H1 (cell line): ENCODE results near the gene CILP. TPM values are rescaled to one million over a fixed set of nuclear protein-coding genes. Genes with fewer than 3 reads are reported as not detected.

Experiments
- CBX5 ChIP-seq: fragments of 300-800, 300-1000 bp; sonication (generic); IDR thresholded peaks from 2 replicates; pipeline ENCODE4 v1.7.1; 2016; ENCODE audit warnings: antibody characterized with exemption, low read length, low read depth
- CEBPB ChIP-seq: IDR thresholded peaks from 2 replicates; pipeline ENCODE4 v1.6.1; 2012; ENCODE audit warnings: low read depth, low read length
- CHD1 ChIP-seq: IDR thresholded peaks from 2 replicates; pipeline ENCODE4 v1.6.1; 2012; ENCODE audit warnings: low read depth, low read length, improper control_type of control experiment
- EGR1 ChIP-seq: IDR thresholded peaks from 2 replicates; pipeline ENCODE4 v1.6.1; 2011; ENCODE audit warnings: low read depth, low read length, borderline replicate concordance
- EP300 ChIP-seq, 2 experiments: IDR thresholded peaks; 1 replicate in 1 of 2; 2 replicates in 1 of 2; pipeline ENCODE4 v1.6.1; 2011 to 2012; ENCODE audit warnings: low read depth in 2 of 2, low read length in 2 of 2, mild to moderate bottlenecking in 2 of 2, borderline replicate concordance in 1 of 2, inconsistent platforms in 1 of 2, moderate library complexity in 1 of 2
- GTF2F1 ChIP-seq: IDR thresholded peaks from 2 replicates; pipeline ENCODE4 v1.6.1; 2012; ENCODE audit warnings: low read depth, low read length, improper control_type of control experiment, borderline replicate concordance
- KDM1A ChIP-seq: fragments of 200-600, 300-600 bp; sonication (generic); IDR thresholded peaks from 2 replicates; pipeline ENCODE4 v1.7.1; 2016; ENCODE audit warnings: mild to moderate bottlenecking, low read length, borderline replicate concordance
- SP1 ChIP-seq: IDR thresholded peaks from 2 replicates; pipeline ENCODE4 v1.6.1; 2011; ENCODE audit warnings: low read depth, low read length
- SRF ChIP-seq: IDR thresholded peaks from 2 replicates; pipeline ENCODE4 v1.6.1; 2011; ENCODE audit warnings: mild to moderate bottlenecking, low read depth, low read length, moderate library complexity
- polyA plus RNA-seq, 7 experiments: library from polyadenylated mRNA; depleted of rRNA in 3 of 7; stranded (reverse) in 5 of 7; unstranded in 2 of 7; fragments of >200 nt in 5 of 7; fragments of 200-250 nt in 2 of 7; gene quantifications; 1 replicate in 5 of 7; 2 replicates in 1 of 7; 4 replicates in 1 of 7; pipeline versions ENCODE4 v1.2.1 to v1.2.3, GENCODE V29; 2011 to 2013; ENCODE audit warnings: missing spikeins in 2 of 7, mixed read lengths in 2 of 7
- total RNA-seq: library from RNA; stranded (reverse); fragmentation: NEBNext Ultra II Directional; extraction: Animal tissue kit (Norgen Biotek cat#: 25700); gene quantifications from 2 replicates; pipeline ENCODE4 v1.2.1, GENCODE V29; 2021
- TF ChIP-seq, protein P1 (sequence below): IDR thresholded peaks from 2 replicates; pipeline ENCODE4 v1.6.1; 2012; ENCODE audit warnings: inconsistent platforms

CILP gene
- total and polyA plus RNA-seq, 2 of the 8 experiments (the other 6 are each of a cell fraction or from before 2014, with no cell fraction given) = 0.02 TPM; not detected in 1

DNA sequence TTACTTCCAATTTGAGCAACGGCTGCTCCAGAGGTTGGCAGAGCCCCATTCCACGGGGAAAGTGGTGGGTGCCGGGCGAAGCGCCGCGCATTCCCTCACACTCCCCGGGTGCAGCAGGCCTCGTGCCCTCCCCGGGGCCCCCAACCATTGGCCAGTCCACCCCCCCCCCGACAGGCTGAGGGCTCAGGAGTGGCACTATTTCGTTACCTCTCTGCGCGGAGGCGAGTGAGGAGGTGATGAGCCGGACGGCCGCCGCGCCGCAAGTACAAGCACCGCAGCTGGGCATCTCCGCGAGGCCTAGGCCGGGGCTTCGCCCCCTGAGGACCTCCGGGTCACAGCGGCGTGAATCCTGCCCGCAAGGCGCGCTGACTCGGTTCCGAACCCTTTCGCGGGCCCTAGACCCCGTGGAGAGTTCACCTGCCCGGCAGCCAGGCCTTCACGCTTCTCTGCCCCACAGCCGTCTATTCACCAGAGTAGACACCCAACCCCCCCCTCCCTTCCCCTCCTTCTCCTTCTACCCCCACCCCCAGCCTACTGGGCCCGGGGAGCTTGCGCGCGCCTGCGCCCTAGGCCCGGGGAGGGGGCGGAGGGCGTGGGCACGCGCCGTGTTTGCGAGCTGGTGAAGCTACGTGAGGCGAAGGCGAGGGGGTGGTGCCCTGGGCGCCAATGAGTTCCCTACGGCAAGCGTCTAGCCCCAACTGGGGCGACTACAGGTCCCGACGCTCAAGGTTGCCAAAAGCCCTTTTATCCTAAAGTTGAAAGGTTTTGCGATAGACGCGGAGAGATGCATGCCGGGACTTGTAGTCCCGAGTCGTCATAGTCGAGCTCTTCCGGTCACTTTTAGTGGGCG is 26.2 kb downstream of the CILP start, which contains the start of gene CLPX (continued):
- TF ChIP-seq GTF2F1 (no peak; the same call in 1 of the 2 replicates), KDM1A (no peak), CEBPB (no peak), EP300 (IDR thresholded peaks at IDR 0.05; ENCODE audit: borderline replicate concordance in 1 of 2, low read depth in 2 of 2, low read length in 2 of 2) (no peak), CHD1 (no peak; the same call in 1 of the 2 replicates), CBX5 (no peak), SP1 (no peak; the same call in 1 of the 2 replicates), SRF (no peak), EGR1 (peak; percentile 90)
- TF ChIP-seq, protein P1, sequence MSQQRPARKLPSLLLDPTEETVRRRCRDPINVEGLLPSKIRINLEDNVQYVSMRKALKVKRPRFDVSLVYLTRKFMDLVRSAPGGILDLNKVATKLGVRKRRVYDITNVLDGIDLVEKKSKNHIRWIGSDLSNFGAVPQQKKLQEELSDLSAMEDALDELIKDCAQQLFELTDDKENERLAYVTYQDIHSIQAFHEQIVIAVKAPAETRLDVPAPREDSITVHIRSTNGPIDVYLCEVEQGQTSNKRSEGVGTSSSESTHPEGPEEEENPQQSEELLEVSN = peak; percentile 38; the same call in 1 of the 2 replicates
